C4-2B (cell line): ENCODE results near the gene MOV10L1.

Source experiments
- H3K27ac ChIP-seq: fragments of 450-650 bp; 2 replicates; pipeline ENCODE4 v1.5.1; 2017
- CTCF ChIP-seq: fragments of 450-650 bp; conservative IDR thresholded peaks from 2 replicates; pipeline ENCODE4 v1.5.1; 2017; ENCODE audit warnings: mild to moderate bottlenecking
- ZFX ChIP-seq: fragments of 450-650 bp; IDR thresholded peaks from 2 replicates; pipeline ENCODE4 v1.6.1; 2017

The MOV10L1 gene

DNA sequence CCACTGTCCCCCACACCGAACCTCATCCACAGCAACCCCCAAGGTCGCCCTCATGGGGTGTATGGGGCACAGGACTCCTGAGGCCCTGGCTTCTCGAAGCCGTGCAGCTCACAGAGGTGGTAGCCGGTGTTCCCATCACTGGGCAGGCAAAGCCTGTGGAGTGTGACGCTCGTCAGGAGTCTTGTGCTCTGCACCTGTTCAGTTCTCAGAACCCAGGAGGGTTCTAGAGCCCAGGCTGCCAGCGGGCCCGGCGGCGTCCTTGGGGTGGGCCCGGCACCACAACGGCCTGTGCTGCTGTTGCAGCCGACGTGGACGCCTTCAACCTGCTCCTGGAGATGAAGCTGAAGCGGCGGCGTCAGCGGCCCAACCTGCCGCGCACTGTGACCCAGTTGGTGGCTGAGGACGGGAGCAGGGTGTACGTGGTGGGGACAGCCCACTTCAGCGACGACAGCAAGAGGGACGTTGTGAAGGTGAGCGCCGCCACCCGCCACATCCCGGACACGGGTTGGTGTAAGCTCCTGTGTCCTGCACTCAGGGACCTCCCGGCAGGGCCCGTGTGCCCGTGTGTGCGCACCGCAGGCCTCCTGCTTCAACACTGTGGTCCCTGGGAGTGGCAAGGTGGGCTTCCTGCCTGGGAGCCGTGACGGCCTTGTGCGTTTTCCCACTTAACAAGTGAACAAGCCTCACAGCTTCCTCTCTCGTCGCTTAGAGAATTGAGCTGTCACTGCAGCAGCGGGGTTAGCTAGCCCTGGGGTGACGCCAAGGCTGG lies 104.4 kb downstream of the MOV10L1 start:
- H3K27ac ChIP-seq = no peak overlapping the region
- no peak for TF ChIP-seq CTCF
- TF ChIP-seq ZFX = no peak

DNA sequence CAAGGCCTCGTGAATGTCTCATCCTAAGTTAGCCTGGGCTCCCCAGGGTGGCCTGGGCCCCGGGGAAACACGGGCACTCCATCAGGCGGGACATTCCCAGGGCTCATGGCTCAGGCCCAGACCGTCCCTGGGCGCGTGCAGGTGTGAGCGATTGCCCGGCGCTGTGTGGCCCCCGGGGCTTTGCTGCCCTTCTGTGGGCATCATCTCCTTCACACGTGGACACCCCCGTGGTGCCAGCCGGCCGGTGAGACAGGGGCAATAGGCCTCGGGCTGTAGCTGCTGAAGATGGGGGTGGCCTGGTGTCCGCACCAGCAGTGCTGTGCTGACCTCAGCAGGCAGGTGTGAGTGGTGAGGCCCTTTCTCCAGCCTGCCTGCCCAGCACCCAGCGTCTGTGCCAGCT lies 106.5 kb downstream of the MOV10L1 start:
- TF ChIP-seq ZFX = no peak
- no peak for TF ChIP-seq CTCF
- H3K27ac ChIP-seq = no peak overlapping the region

- no peak for TF ChIP-seq CTCF
- no peak for TF ChIP-seq ZFX
- no peak overlapping the region for H3K27ac ChIP-seq
Observed at GRCh38 chr22:50197000-50197800, 107.4 kb downstream of the MOV10L1 start.

- H3K27ac ChIP-seq = no peak overlapping the region
- TF ChIP-seq CTCF (no peak), ZFX (no peak)
Observed at GRCh38 chr22:50197856-50198623, 108.2 kb downstream of the MOV10L1 start.

DNA sequence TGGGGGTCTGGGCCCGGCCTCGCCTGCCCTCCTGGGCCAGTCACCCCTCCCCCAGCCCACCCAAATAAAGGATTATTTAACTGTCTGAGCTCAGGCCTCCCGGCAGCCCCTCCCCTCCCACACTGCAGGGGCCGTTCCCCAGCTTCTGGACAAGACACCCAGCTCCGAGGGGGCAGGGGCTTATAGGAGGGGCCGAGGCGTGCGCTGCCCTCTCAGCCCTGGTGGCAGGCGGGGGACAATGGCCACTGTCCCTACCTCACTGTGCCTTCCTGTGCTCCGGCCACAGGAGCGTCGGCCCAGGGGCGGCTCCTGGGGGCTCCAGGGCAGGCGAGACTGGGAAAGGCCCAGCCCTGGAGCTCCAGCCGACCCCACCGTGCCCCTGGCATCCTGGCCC lies 108.8 kb downstream of the MOV10L1 start:
- TF ChIP-seq CTCF = no peak
- no peak for TF ChIP-seq ZFX
- no peak overlapping the region for H3K27ac ChIP-seq

- TF ChIP-seq ZFX (no peak), CTCF (no peak)
- no peak overlapping the region; the same call in 1 of the 2 replicates for H3K27ac ChIP-seq
Observed at GRCh38 chr22:50199251-50199721, 109.5 kb downstream of the MOV10L1 start.
